ENCODE results near the gene RTEL1. TPM values are rescaled to one million over a fixed set of nuclear protein-coding genes. Genes with fewer than 3 reads are reported as not detected.
"Not testable (repeated sequence)": the region's sequence is repeated elsewhere in the genome, so short reads cannot be mapped to it uniquely, and the experiment has no call there.

The RTEL1 gene
- total RNA-seq, 1 experiment from 2014 or later, result 6.4 TPM

DNA sequence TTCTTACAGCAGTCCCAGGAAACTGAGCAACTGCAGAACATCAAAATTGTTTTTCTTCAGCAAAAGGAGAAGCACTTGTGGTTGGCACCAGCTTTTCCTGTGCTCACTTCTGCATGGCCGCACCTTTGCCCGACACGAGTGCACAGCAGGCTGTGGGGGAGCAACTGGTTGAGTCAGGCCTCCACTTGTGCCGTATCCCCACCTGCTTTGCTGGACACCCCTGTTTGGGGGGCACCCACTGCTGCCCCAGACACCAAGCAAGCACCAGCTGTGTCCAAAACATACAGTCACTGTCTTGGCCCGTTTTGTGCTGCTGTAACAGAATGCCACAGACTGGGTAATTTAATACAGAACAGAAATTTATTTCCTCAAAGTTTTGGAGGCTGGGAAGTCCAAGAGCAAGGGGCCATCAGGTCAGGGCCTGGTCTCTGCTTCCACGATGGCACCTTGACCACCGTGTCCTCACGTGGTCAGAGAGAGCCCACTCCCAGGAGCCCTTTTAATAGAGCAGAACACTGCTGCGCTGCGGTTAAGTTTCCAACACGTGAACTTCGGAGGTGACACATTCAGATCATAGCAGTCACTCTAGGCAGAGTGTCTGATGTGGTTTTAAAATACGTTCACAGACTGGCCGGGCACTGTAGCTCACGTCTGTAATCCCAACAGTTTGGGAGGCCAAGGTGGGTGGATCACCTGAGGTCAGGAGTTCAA lies 22.5 kb upstream of the RTEL1 start:
- H2AFZ ChIP-seq (ENCODE audit: low read length), result no peak overlapping the region
- H3K4me3 ChIP-seq (ENCODE audit: low read length), result no peak overlapping the region
- H3K27me3 ChIP-seq (ENCODE audit: low read length), result no peaks in the 10 kb centered on the region
- H3K9me2 ChIP-seq (replicated peaks; ENCODE audit: insufficient read depth, low read length), result no peaks in the 10 kb centered on the region
- no peaks in the 10 kb centered on the region for H3K79me2 ChIP-seq (ENCODE audit: low read length)
- H4K20me1 ChIP-seq (ENCODE audit: insufficient read depth, low read depth, low read length), result no peaks in the 10 kb centered on the region
- H3K27ac ChIP-seq (ENCODE audit: low read length), result no peak overlapping the region
- H3K9ac ChIP-seq (ENCODE audit: low read length), result no peak overlapping the region
- no peaks in the 10 kb centered on the region for H3K4me1 ChIP-seq (ENCODE audit: low read length)
- no peaks in the 10 kb centered on the region for H3K9me3 ChIP-seq (ENCODE audit: low read length)
- no peak overlapping the region for H3K4me2 ChIP-seq (ENCODE audit: low read depth, low read length, poor library complexity, severe bottlenecking)
- H3K36me3 ChIP-seq (ENCODE audit: insufficient read depth, low read length), result no peaks in the 10 kb centered on the region
- no peak for DNase-seq

DNA sequence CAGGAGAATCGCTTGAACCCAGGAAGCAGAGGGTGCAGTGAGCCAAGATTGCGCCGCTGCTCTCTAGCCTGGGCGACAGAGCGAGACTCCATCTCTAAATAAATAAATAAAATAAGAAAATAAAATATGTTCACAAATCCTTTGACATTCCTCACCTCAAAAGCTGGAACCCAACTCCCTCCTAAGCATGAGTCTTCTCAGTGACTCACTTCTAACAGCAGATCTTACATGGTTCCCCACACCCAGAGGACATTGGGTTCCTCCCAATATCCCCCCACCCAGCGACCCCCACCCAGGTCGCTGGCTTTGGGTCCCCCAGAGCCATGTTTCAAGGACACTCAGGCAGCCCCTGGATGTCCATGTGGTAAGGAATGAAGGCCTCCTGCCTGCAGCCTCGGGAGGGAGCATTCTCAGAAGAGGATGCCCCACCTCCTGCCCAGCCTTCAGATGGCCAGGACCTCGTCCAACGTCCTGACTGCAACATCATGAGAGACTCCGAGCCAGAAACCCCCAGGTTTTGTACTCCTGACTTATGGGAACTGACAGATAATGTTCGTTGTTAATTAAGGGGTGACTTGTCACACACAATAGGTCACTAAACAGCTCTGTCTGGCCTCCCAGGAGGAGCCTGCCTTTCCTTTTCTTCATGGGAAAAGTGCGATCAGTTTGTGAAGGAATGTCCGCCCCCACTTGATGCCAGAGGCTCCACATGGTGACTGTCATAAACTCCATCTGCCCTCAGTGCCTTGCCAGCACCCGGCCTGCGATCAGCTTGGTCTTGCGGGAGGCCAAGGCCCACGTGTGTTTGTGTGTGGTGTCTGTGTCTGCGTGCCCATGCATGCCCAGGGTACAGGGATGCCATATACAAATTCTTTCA lies 21.1 kb upstream of the RTEL1 start:
- Histone ChIP-seq H3K4me1 (ENCODE audit: low read length) (peaks cover 4% of the 10 kb centered on the region; the same call in 1 of the 2 replicates), H3K9me3 (ENCODE audit: low read length) (no peaks in the 10 kb centered on the region), H4K20me1 (ENCODE audit: insufficient read depth, low read depth, low read length) (no peaks in the 10 kb centered on the region), H3K9ac (ENCODE audit: low read length) (no peak overlapping the region), H3K27ac (ENCODE audit: low read length) (no peak overlapping the region), H3K4me2 (ENCODE audit: low read depth, low read length, poor library complexity, severe bottlenecking) (no peak overlapping the region), H3K27me3 (ENCODE audit: low read length) (no peaks in the 10 kb centered on the region), H3K9me2 (replicated peaks; ENCODE audit: insufficient read depth, low read length) (no peaks in the 10 kb centered on the region), H3K36me3 (ENCODE audit: insufficient read depth, low read length) (no peaks in the 10 kb centered on the region), H3K79me2 (ENCODE audit: low read length) (no peaks in the 10 kb centered on the region), H3K4me3 (ENCODE audit: low read length) (no peak overlapping the region), H2AFZ (ENCODE audit: low read length) (no peak overlapping the region)
- DNase-seq, result no peak

DNA sequence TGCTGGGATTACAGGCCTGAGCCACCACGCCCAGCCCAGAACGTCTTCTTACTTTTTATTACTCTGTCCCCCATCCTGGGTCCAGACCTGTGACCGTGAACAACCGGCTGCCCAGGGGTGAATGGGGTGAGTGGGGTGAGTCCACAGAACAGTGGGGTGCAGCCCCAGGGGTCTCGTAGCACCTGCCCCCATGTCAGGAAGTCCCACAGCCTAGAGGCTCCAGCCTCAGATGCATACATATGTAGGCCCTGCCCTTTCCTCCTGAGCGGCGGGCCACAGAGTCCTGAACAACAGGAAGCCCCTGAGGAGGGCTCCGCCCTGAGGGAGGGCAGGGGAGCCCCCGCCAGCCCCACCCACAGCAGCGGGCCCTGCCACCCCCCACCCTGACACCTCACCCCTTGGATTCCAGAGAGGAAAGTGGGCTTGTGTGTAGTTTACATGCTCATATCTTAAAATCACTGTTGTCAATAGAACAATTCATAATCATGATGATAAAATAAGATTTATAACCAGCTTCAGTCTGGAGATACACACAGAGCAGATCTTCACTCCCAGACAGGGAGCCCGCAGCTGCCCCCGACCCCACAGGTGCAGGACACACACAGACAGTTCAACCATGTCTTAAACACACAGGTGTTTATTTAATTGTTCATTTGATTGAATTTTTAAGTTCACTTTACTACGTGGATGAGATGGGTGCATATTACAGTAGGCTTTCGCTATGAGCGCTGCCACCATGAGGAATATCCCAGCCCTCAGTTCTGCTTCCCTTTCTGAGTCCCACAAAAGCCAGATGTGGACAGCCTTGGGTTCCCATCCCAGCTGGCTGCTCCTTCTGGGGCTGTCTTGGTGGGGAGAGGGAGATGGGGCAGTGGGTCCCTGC lies 18.8 kb upstream of the RTEL1 start:
- H3K4me3 ChIP-seq (ENCODE audit: low read length), result no peak overlapping the region
- no peaks in the 10 kb centered on the region for H3K27me3 ChIP-seq (ENCODE audit: low read length)
- H3K9ac ChIP-seq (ENCODE audit: low read length), result no peak overlapping the region
- H3K4me1 ChIP-seq (ENCODE audit: low read length), result peaks cover 14% of the 10 kb centered on the region
- no peak overlapping the region for H3K4me2 ChIP-seq (ENCODE audit: low read depth, low read length, poor library complexity, severe bottlenecking)
- H3K9me2 ChIP-seq (replicated peaks; ENCODE audit: insufficient read depth, low read length), result no peaks in the 10 kb centered on the region
- no peaks in the 10 kb centered on the region for H4K20me1 ChIP-seq (ENCODE audit: insufficient read depth, low read depth, low read length)
- H2AFZ ChIP-seq (ENCODE audit: low read length), result no peak overlapping the region
- no peaks in the 10 kb centered on the region for H3K79me2 ChIP-seq (ENCODE audit: low read length)
- H3K27ac ChIP-seq (ENCODE audit: low read length), result no peak overlapping the region
- H3K36me3 ChIP-seq (ENCODE audit: insufficient read depth, low read length), result no peaks in the 10 kb centered on the region
- no peaks in the 10 kb centered on the region for H3K9me3 ChIP-seq (ENCODE audit: low read length)
- no peak for DNase-seq

DNA sequence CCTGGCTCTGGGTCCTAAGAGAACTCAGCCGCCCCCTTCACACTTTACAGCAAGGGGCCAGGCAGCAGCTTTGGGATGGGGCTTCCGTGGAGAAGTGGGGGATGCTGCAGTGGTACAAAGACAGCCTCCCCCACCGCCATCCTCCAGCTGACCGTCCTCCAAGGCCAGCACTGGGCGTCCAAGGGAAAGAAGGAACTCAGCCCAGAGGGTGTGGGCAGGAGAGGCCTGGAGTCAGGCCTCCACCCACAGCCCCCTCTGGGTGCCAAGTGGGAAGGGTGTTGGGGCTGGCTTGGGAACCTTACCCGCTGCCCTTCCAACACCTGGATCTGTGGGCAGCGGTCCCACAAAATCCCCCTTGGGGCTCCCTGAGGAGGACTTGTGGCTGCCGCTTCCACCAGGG lies 18.0 kb upstream of the RTEL1 start:
- Histone ChIP-seq H3K36me3 (ENCODE audit: insufficient read depth, low read length) (no peaks in the 10 kb centered on the region), H3K9me3 (ENCODE audit: low read length) (no peaks in the 10 kb centered on the region), H3K4me2 (ENCODE audit: low read depth, low read length, poor library complexity, severe bottlenecking) (no peak overlapping the region), H3K79me2 (ENCODE audit: low read length) (no peaks in the 10 kb centered on the region), H3K27me3 (ENCODE audit: low read length) (no peaks in the 10 kb centered on the region), H3K9ac (ENCODE audit: low read length) (no peak overlapping the region), H3K9me2 (replicated peaks; ENCODE audit: insufficient read depth, low read length) (no peaks in the 10 kb centered on the region), H3K4me1 (ENCODE audit: low read length) (peaks cover 14% of the 10 kb centered on the region), H2AFZ (ENCODE audit: low read length) (no peak overlapping the region), H4K20me1 (ENCODE audit: insufficient read depth, low read depth, low read length) (no peaks in the 10 kb centered on the region), H3K4me3 (ENCODE audit: low read length) (no peak overlapping the region), H3K27ac (ENCODE audit: low read length) (no peak overlapping the region)
- no peak for DNase-seq

GRCh38 chr20:63640686-63641085 lies 17.4 kb upstream of the RTEL1 start:
- H3K4me1 ChIP-seq (ENCODE audit: low read length), result peaks cover 14% of the 10 kb centered on the region
- H3K27ac ChIP-seq (ENCODE audit: low read length); H3K79me2 ChIP-seq (ENCODE audit: low read length); H3K9ac ChIP-seq (ENCODE audit: low read length); H3K36me3 ChIP-seq (ENCODE audit: insufficient read depth, low read length); H3K27me3 ChIP-seq (ENCODE audit: low read length); H3K4me2 ChIP-seq (ENCODE audit: low read depth, low read length, poor library complexity, severe bottlenecking); H4K20me1 ChIP-seq (ENCODE audit: insufficient read depth, low read depth, low read length); DNase-seq; H2AFZ ChIP-seq (ENCODE audit: low read length); H3K9me3 ChIP-seq (ENCODE audit: low read length); H3K9me2 ChIP-seq (replicated peaks; ENCODE audit: insufficient read depth, low read length); H3K4me3 ChIP-seq (ENCODE audit: low read length): not testable (repeated sequence)

- Histone ChIP-seq H3K27ac (ENCODE audit: low read length) (no peak overlapping the region), H3K27me3 (ENCODE audit: low read length) (no peaks in the 10 kb centered on the region), H3K9me3 (ENCODE audit: low read length) (no peaks in the 10 kb centered on the region), H3K4me3 (ENCODE audit: low read length) (peak overlapping the region; percentile 48; the same call in 1 of the 2 replicates), H3K9me2 (replicated peaks; ENCODE audit: insufficient read depth, low read length) (no peaks in the 10 kb centered on the region), H3K79me2 (ENCODE audit: low read length) (no peaks in the 10 kb centered on the region), H4K20me1 (ENCODE audit: insufficient read depth, low read depth, low read length) (no peaks in the 10 kb centered on the region), H3K4me2 (ENCODE audit: low read depth, low read length, poor library complexity, severe bottlenecking) (peak overlapping the region; percentile 45), H3K36me3 (ENCODE audit: insufficient read depth, low read length) (no peaks in the 10 kb centered on the region), H3K4me1 (ENCODE audit: low read length) (peaks cover 14% of the 10 kb centered on the region), H3K9ac (ENCODE audit: low read length) (peak overlapping the region; percentile 47), H2AFZ (ENCODE audit: low read length) (no peak overlapping the region)
- DNase-seq, result no peak
Measured at GRCh38 chr20:63641146-63641791, 16.8 kb upstream of the RTEL1 start.

- Histone ChIP-seq H2AFZ (ENCODE audit: low read length) (peak overlapping the region; percentile 66; the same call in 1 of the 2 replicates), H3K27me3 (ENCODE audit: low read length) (no peaks in the 10 kb centered on the region), H3K9me2 (replicated peaks; ENCODE audit: insufficient read depth, low read length) (no peaks in the 10 kb centered on the region), H3K9ac (ENCODE audit: low read length) (peak overlapping the region; percentile 70), H3K4me3 (ENCODE audit: low read length) (peak overlapping the region; percentile 70), H3K4me1 (ENCODE audit: low read length) (peaks cover 14% of the 10 kb centered on the region), H3K79me2 (ENCODE audit: low read length) (no peaks in the 10 kb centered on the region), H3K36me3 (ENCODE audit: insufficient read depth, low read length) (no peaks in the 10 kb centered on the region), H3K4me2 (ENCODE audit: low read depth, low read length, poor library complexity, severe bottlenecking) (peak overlapping the region; percentile 85), H3K27ac (ENCODE audit: low read length) (peak overlapping the region; percentile 40; the same call in 1 of the 2 replicates), H3K9me3 (ENCODE audit: low read length) (no peaks in the 10 kb centered on the region), H4K20me1 (ENCODE audit: insufficient read depth, low read depth, low read length) (no peaks in the 10 kb centered on the region)
- DNase-seq, result peak; percentile 98
Measured at GRCh38 chr20:63641792-63642523, 16.2 kb upstream of the RTEL1 start.
